Right hindlimb (tissue), 1 donor: Measurements from ENCODE around the gene MYLK4.

ENCODE experiments used
- DNase-seq: peaks from one replicate; pipeline ENCODE4 v3.0.0-alpha.2; 2018

The MYLK4 gene

DNA sequence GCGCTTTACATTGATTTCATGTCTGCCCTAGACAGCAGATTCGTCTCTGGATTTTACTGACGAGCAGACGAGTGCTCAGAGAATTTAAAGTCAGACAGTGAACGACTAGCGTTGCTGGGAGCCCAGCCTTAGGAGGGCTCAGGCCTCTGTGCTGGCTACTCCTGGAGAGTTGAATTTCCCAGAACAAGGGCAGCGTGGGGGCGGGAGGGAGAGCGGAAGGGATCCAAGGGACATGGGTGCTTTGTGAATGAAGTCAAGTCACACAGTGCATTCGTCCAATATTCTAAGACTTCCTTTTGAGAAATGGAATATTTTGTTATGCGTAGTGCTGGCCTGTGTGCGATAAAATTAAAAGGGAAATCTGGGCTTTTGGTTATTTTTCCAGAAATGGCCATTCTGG, 126.5 kb downstream of the MYLK4 start:
- DNase-seq, result no peak

GRCh38 chr6:2623295-2623694, 127.4 kb downstream of the MYLK4 start:
- DNase-seq, result no peak

DNA sequence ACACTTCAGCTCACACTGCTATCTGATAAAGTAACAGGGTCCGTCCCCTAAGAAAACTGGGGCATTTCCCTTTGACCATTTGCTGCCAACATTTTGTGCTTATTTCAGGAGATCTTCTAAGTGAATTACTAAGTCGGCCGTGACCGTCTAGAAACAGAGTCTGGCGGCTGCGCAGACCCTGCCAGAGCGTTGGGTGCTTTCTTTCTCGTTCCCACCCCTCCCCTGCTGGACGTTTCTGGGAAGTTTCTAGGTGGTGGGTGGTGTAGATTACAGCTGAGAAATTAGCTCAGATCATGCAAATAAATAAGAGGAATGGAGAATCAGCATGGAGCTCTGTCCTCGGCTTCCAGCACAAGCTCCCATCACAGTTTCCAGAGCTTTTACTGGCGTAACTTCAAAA, 128.1 kb downstream of the MYLK4 start:
- no peak for DNase-seq

GRCh38 chr6:2619651-2620050, 131.1 kb downstream of the MYLK4 start:
- no peak for DNase-seq

- no peak for DNase-seq
These were observed 133.0 kb downstream of the MYLK4 start for GRCh38 chr6:2617729-2618128.

DNA sequence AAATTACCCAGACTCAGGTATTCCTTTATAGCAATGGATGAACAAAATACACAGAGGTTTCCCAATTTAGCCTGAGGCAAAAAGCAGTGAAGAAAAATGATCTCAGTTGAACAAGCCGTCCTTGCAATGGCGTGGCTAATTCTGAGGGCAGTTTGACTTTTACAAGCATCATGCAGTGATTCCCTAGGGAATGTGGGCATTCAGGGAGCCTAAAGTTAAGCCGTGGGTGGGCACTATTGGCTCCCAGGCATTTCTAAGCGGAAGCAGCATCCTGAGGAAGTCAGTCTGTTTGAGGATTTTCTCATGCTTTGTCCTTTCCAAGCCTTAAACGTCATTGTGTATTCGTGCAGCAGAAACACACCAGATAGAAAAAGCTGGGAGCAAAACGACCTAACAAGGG, 133.9 kb downstream of the MYLK4 start:
- no peak for DNase-seq

DNA sequence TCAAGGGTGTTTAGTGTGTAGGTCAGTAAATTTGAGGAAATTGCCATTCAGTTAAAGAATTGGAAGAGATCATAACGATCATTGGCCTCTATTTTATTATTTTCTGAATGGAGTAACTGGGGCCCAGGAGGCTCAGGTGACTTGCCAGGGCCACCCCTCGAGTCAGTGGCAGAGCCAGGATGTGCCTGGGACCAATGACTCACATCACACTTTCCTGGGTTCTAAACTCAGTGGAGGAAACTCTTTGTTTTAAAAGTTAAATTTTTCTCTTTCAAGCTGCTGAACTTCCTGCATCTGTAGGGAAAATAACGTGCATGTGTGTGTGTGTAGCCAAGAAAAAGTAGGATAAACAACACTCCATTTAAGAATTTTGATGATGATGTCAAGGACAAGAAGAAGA, 135.5 kb downstream of the MYLK4 start:
- DNase-seq, result no peak

GRCh38 chr6:2614846-2615245, 135.9 kb downstream of the MYLK4 start:
- DNase-seq, result no peak

DNA sequence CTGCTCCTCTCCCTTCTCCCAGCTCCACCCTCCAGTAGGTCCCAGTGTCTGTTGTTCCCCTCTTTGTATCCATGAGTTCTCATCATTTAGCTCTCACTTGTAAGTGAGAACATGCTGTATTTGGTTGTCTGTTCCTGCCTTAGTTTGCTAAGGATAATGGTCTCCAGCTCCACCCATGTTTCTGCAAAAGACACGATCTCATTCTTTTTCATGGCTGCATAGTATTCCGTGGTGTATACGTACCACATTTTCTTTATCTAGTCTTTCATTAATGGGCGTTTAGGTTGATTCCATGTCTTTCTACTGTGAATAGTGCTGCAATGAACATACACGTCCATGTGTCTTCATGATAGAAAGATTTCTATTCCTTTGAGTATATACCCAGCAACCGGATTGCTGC, 136.6 kb downstream of the MYLK4 start:
- DNase-seq, result no peak
